AG04450 (cell line): Measurements from ENCODE around the gene SLC30A7. TPM values are rescaled to one million over a fixed set of nuclear protein-coding genes. Genes with fewer than 3 reads are reported as not detected.
"Not testable (repeated sequence)": the region's sequence is repeated elsewhere in the genome, so short reads cannot be mapped to it uniquely, and the experiment has no call there.

ENCODE experiments used
- CTCF ChIA-PET: fragments of 300-600, 350-600 bp; formaldehyde crosslinking; extraction: SDS; loops from one replicate; lab custom pipeline; 2022; ENCODE audit warnings: antibody characterized with exemption, inconsistent platforms; lab: Charles Lee
- POLR2A ChIA-PET: fragments of 350-600 bp; formaldehyde crosslinking; extraction: SDS; loops from one replicate; lab custom pipeline; 2021; ENCODE audit warnings: antibody characterized with exemption, inconsistent platforms; lab: Yijun Ruan, JAX
- DNase-seq: peaks from one replicate; pipeline ENCODE4 v3.0.0-alpha.2; 2011; ENCODE audit warnings: low read depth, low spot score
- H3K27ac ChIP-seq: one replicate; pipeline ENCODE4 v1.5.1; 2012; ENCODE audit warnings: low read depth, low read length, control low read depth
- H3K27me3 ChIP-seq: one replicate; pipeline ENCODE4 v1.6.0; 2012; ENCODE audit warnings: low read length; ENCODE audit not compliant: control insufficient read depth, insufficient read depth
- H3K4me3 ChIP-seq: 2 replicates; pipeline ENCODE4 v1.5.1; 2011; ENCODE audit warnings: mild to moderate bottlenecking, low read depth, low read length, control low read depth
- H3K9me3 ChIP-seq: 2 replicates; pipeline ENCODE4 v1.5.1; 2012; ENCODE audit warnings: low read length; ENCODE audit not compliant: control insufficient read depth, insufficient read depth
- CTCF ChIP-seq: IDR thresholded peaks from 2 replicates; pipeline ENCODE4 v1.5.1; 2011; ENCODE audit warnings: low read depth, low read length, control low read depth, inconsistent platforms
- polyA plus RNA-seq: library from polyadenylated mRNA; depleted of rRNA; stranded (reverse); fragments of >200 nt; gene quantifications from 2 replicates; pipeline ENCODE4 v1.2.3, GENCODE V29; 2011

Gene SLC30A7
- polyA plus RNA-seq, 1 experiment: 15.1 TPM

DNA sequence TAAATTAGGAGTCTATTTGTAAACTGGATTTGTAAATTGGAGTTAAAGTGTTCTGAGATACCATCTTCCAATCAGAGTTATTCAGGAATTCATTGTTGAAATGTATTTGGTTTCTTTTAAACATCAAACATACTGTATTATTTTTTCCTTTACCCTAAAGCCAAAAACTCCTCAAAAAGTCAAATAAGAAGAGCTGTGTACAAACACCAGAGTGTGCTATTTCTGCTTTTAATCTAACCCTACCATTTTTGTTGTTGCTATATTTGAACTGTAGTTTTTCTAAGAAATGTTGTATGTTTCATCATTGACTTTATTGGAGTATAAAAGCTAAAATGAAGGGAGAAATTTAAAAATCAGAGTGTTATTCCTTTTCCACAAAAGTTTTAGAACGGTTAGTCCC is 35.8 kb downstream of the SLC30A7 start:
- H3K4me3 ChIP-seq: no peak overlapping the region
- DNase-seq: no peak
- H3K27ac ChIP-seq: no peak overlapping the region
- no peaks in the 10 kb centered on the region for H3K27me3 ChIP-seq
- TF ChIP-seq CTCF: 0 out of 2 replicates have a peak, but pooled peaks have one; percentile 15
- no peaks in the 10 kb centered on the region for H3K9me3 ChIP-seq
- ChIA-PET CTCF (interaction anchor here (0.7 to 1.9 kb wide), 2 partner anchors 306 to 356 kb away, joined by 4 to 16 read pairs; no protein-coding TSS in a partner anchor), POLR2A (no interaction called here)

GRCh38 chr1:100933555-100933954 is 37.7 kb downstream of the SLC30A7 start:
- CTCF ChIA-PET: interaction anchor here (2.2 kb wide), 1 partner anchor 12 kb away, joined by 4 read pairs; no protein-coding TSS in a partner anchor
- H3K9me3 ChIP-seq, H3K27ac ChIP-seq, H3K27me3 ChIP-seq, H3K4me3 ChIP-seq, DNase-seq, POLR2A ChIA-PET: not testable (repeated sequence)

- H3K27me3 ChIP-seq: no peaks in the 10 kb centered on the region
- POLR2A ChIA-PET: no interaction called here
- no peaks in the 10 kb centered on the region for H3K9me3 ChIP-seq
- no peak for TF ChIP-seq CTCF
- no peak overlapping the region for H3K4me3 ChIP-seq
- no peak overlapping the region for H3K27ac ChIP-seq
- DNase-seq: no peak
- CTCF ChIA-PET: interaction anchor here (0.7 to 2.0 kb wide), 2 partner anchors 302 to 352 kb away, joined by 3 to 9 read pairs; no protein-coding TSS in a partner anchor
These were observed 40.5 kb downstream of the SLC30A7 start for GRCh38 chr1:100936194-100936967.

DNA sequence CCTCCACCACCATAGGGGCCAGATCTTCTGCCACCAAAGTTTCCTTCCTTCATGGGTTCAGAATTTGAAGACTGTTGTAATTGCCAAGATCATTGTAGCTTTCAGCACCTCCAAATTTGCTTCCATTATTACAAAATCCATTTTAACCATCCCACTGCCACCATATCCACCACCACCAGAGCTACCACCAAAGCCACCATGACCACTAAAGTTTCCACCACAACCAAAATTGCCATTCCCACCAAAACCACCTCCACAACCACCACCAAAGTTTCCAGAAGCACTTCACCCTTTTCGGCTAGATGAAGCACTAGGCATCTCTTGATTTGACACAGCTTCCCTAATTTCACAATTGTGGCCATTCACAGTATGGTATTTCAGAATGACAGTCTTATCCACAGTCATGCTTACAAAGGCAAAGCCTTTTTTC is 45.2 kb downstream of the SLC30A7 start:
- TF ChIP-seq CTCF: no peak
- Histone ChIP-seq H3K27ac (no peak overlapping the region), H3K4me3 (no peak overlapping the region), H3K9me3 (no peaks in the 10 kb centered on the region), H3K27me3 (no peaks in the 10 kb centered on the region)
- POLR2A ChIA-PET: no interaction called here
- CTCF ChIA-PET: interaction anchor here (1.1 to 2.5 kb wide), 2 partner anchors 298 to 347 kb away, joined by 5 to 11 read pairs; no protein-coding TSS in a partner anchor
- DNase-seq: no peak

DNA sequence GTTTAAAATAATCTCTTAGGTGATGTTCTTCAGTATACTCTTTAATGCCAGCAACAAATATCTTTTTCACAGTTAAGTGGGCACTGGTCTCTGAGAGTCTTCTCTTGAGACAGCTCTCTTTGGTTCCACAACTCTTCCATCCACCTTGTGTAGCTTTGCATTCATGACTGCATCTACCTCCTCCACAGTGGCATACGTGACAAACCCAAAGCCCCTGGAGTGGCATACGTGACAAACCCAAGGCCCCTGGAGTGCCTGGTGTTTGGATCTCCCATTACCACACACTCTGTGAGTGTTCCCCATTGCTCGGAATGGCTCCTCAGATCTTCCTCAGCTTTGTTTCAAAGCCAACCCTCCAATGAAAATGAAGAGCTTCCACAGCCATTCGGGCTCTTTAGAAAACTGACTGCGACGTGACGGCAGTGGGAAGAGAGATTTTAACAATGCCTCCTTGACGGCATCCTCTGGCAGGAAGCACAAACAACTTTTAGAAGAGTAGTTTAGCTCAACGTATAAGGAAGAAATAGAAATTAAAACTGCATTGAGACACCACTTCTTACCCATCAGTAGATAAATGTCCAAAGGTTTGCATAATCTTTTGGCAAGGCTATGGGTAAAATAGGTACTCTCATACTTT is 45.8 kb downstream of the SLC30A7 start:
- DNase-seq: no peak
- H3K27me3 ChIP-seq: no peaks in the 10 kb centered on the region
- ChIA-PET CTCF (interaction anchor here (0.6 to 2.5 kb wide), 3 partner anchors 346 to 382 kb away, joined by 3 to 11 read pairs (median 7); no protein-coding TSS in a partner anchor), POLR2A (no interaction called here)
- no peak overlapping the region for H3K4me3 ChIP-seq
- TF ChIP-seq CTCF: no peak
- no peak overlapping the region for H3K27ac ChIP-seq
- no peaks in the 10 kb centered on the region for H3K9me3 ChIP-seq
